Skeletal muscle cell (primary cell): ENCODE data around the gene CLCA2.

ENCODE experiments used
- DNase-seq: peaks from one replicate; pipeline ENCODE4 v3.0.0-alpha.2; 2010; ENCODE audit warnings: low read depth
- H3K4me3 ChIP-seq: 2 replicates; pipeline ENCODE4 v1.5.1; 2011; ENCODE audit warnings: low read depth, mild to moderate bottlenecking, control low read depth, low read length, moderate library complexity

Gene CLCA2, protein sequence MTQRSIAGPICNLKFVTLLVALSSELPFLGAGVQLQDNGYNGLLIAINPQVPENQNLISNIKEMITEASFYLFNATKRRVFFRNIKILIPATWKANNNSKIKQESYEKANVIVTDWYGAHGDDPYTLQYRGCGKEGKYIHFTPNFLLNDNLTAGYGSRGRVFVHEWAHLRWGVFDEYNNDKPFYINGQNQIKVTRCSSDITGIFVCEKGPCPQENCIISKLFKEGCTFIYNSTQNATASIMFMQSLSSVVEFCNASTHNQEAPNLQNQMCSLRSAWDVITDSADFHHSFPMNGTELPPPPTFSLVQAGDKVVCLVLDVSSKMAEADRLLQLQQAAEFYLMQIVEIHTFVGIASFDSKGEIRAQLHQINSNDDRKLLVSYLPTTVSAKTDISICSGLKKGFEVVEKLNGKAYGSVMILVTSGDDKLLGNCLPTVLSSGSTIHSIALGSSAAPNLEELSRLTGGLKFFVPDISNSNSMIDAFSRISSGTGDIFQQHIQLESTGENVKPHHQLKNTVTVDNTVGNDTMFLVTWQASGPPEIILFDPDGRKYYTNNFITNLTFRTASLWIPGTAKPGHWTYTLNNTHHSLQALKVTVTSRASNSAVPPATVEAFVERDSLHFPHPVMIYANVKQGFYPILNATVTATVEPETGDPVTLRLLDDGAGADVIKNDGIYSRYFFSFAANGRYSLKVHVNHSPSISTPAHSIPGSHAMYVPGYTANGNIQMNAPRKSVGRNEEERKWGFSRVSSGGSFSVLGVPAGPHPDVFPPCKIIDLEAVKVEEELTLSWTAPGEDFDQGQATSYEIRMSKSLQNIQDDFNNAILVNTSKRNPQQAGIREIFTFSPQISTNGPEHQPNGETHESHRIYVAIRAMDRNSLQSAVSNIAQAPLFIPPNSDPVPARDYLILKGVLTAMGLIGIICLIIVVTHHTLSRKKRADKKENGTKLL

DNA sequence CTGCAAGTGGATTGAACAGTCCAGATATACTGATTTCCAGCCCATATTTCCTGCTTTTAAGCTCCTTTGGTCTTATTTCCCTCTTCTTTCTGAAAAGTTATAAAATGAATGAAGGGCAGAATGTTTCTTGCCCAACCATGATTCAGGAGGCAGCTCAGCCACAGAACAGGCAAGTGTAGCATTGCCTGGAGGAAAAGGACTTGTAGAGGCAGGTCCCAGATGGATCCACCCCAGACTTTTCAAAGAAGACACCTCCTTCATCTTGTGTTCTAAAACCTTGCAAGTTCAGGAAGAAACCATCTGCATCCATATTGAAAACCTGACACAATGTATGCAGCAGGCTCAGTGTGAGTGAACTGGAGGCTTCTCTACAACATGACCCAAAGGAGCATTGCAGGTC, at the start of gene CLCA2:
TSS of gene CLCA2 (plus strand) at position 299 of the 400 bp plus-strand sequence. CDS start at position 376, 77 bp downstream.
- H3K4me3 ChIP-seq, result no peak within 1 kb of the TSS
- DNase-seq, result no peak

DNA sequence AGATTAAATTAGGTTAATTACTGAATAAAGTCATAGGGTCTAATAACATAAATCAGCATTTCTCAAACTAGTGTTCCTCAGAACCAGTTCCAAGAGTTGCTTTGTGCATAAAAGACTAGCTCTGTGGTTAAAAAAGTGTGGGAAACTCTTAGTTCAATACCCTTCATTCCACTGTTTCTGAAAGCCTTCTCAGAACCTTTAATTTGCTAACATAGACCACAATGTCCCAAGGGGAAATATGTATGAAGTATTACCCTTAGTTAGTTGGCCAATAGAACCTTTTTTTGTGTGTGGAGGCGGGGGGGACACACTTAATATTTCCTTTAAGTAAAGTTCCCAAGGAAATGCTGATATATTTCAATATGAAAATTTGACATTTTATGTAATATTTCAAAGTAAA, 48.3 kb upstream of the CLCA2 start:
- peak; percentile 64 for DNase-seq
- no peak overlapping the region for H3K4me3 ChIP-seq

DNA sequence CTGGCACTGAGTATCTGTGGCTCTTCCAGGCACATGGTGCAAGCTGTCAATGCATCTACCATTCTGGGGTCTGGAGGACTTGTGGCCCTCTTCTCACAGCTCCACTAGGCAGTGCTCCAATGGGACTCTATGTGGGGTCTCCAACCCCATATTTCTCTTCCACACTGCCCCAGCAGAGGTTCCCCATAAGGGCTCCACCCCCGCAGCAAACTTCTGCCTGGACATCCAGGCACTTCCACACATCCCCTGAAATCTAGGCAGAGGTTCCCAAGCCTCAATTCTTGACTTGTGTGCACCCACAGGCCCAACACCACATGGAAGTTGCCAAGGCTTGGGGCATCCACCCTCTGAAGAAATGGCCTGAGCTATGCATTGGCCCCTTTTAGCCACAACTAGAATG, 46.6 kb upstream of the CLCA2 start:
- DNase-seq, result no peak
- H3K4me3 ChIP-seq, result no peak overlapping the region

DNA sequence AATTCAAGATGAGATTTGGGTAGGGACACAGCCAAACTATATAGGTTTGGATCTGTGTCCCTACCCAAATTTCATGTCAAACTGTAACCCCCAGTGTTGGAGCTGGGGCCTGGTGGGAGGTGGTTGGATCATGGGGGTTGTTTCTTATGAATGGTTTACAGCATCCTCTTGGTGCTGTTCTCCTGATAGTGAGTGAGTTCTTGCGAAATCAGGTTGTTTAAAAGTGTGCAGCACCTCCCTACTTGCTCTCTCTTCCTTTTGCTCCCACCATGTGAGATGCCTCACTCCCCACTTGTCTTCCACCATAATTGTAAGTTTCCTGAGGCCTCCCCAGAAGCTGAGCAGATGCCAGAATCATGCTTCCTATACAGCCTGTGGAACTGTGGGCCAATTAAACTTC, 45.2 kb upstream of the CLCA2 start:
- no peak for DNase-seq
- no peak overlapping the region for H3K4me3 ChIP-seq

DNA sequence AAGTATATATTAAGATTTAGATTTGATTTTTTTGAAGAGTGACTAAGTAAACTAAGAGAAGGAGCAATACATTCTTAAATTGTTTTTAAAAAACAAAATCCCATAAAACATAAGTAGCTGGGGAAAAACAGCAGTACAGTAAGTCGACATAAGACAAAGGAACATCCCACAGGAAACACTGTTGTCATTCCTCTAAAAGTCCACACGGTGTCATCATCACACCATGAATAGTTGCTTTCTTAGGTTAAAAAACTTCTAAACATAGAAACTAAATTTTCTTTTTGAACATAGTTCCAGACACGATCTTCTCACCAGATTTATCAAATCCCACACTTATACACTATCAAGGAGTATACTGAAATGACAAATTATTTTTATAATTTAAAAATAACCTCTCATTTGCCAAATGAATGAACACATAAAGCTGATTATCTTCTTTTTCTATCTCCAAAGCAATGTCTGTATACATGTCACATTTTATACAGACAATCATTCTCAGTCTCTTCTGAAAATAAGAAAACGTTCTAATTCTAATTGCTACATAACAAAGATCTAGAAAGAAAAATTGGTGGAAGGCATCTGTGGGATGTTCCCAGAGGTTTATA, 43.6 kb upstream of the CLCA2 start:
- H3K4me3 ChIP-seq, result no peak overlapping the region
- DNase-seq, result peak; percentile 57

DNA sequence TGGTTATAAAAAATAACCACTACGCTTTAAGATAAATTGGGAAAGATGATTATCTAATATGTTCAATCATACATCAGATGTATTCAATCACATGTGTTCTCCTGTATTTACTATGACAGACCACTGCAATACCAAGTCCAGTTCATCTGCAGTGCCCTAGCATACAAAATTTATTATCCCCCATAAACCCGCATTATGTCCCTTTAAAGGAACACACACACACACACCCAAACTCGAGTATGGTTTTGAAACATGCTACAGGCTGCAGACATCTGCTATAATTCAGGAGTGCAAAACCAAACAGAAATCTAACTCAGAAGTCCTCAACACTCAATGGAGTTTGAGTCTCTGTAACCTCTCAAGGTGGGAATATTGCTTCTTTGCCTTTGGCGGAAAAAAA, 42.7 kb upstream of the CLCA2 start:
- DNase-seq, result no peak
- H3K4me3 ChIP-seq, result no peak overlapping the region

DNA sequence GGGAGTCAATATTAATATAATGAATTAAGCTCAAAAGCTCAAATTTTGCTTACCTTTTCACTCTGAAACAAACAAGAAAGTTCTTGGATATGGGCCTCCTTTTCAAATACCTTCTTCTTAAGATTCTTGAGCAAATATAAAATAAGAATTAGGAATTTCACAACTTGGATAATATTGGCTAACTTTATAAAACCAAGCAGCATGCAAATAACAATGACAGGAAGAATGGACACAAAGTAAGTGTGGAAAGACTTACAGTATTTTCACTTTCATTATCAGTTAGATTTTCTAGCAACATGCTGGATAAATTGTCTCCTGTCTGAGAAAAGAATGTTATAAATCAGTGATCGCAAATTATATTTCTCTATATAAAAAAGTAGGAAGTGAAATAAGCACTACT, 41.1 kb upstream of the CLCA2 start:
- DNase-seq, result no peak
- no peak overlapping the region for H3K4me3 ChIP-seq

DNA sequence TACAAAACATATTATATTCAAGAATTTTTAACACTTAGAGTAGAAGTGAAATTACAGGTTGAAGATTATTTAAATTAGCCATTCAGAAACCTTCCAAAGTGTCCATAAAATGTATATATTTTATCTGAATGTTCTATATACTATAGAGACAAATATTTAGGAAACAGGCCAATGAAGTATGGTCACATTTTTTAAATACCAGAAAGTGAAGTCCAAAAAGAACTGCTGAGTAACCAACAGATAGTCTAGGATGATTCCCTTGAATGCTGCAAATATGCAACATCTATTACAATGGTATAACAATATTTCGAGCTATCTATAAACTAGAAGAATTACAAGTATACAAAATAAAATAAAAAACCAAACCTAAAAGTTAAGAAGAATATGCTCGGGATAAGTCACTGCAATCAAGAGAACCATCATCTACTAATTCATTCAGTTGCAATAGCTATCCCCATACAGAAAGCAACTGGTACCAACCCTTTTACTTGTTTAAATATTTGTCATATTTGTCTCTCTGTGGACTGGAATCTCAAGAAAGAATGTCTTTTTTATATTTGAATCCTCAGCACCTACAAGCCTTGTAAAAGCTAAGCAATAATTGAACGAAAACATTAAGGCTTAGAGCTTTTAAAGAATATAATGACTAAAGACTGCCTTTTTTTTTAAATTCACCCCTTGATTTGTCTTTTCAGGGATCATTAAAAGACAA, 35.9 kb upstream of the CLCA2 start:
- no peak for DNase-seq
- no peak overlapping the region for H3K4me3 ChIP-seq

DNA sequence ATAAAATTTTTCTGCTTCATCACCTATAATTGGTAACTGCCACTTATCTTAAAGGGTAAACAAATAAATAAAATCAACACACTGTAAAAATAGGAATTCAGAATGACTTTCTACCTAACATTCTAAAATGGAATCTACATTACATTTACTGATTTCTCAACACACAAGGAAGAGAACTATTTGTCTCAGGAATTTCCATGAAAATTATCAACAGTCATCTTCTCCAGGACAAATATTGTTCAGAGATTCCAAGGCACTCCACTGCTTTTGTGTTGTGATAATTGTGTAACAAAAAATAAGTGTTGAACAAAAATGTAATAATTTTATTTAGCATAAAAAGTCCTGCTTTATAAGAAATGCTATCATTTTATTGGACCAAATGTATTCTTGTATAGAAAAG, 35.2 kb upstream of the CLCA2 start:
- no peak overlapping the region for H3K4me3 ChIP-seq
- no peak for DNase-seq

DNA sequence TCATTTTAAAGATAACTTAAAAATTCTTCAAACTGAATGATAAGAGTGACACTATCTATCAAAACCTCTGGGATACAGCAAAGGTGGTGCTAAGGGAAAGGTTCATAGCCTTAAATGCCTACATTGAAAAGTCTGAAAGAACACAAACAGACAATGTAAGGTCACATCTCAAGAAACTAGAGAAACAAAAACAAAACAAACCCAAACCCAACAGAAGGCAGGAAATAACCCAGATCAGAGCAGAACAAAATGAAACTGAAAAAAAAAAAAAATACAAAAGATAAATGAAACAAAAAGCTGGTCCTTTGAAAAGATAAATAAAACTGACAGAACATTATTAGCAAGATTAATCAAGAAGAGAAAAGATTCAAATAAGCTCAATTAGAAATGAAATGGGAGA, 34.7 kb upstream of the CLCA2 start:
- no peak overlapping the region for H3K4me3 ChIP-seq
- DNase-seq, result no peak

DNA sequence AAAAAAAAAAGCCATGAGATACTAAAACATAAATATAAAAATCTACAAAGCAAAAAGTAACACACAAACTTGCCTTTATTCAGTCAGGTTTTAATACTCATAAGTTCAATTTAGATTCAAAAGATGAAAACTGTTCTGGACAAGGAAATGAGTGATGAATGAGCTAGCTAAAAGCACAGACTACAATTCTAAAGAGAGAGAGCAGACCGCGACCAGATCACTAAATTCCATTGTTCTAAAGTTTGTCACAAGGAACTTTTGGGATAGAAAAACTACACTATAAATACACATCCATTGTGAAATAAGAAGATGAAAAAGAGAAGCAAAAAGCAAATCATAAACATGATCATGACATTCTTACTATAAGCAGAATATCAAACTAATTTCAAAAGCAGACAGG, 29.6 kb upstream of the CLCA2 start:
- H3K4me3 ChIP-seq, result no peak overlapping the region
- no peak for DNase-seq

DNA sequence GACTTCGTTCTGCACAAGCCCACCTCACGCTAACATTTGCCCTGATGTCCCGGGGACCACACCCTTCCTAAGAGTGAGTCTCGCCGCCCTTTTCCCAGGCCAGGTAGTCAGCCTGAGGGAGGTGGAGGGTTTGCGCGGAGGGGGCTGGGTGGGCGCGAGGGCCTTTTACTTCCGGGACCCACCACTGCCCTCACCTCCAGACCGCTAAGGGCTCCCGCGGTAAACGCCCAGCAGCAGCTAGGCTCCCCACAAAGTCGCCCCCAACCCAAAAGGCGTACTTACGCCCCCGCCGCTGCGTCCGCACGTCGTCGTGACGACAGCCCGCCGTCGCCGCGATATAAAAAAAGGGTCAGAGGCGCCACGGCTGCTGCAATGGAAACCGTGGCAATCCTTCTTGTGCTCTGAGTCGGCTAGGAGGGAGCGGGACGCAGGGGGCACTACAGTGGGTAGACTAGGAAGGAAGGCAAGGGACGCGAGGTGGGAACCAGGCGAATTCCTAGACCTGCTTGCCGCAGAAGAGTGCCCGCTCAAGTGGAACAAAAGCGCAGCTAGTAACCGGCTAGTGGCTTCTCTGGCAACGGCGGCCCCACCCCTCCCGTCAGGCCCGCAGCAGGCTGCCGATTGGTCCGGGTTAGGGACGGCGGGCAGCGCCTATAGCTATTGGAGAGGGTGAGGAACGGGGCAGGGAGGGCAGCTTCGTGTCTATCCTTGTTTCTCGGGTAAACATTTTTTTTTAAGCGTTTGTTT, 28.0 kb upstream of the CLCA2 start, which contains the start of gene ODF2L:
TSS of gene ODF2L (minus strand) at position 573 of the 747 bp plus-strand sequence. CDS start 9,296 bp downstream, outside the sequence.
- peak; percentile 56 for DNase-seq
- peak within 1 kb of the TSS; percentile 92 for H3K4me3 ChIP-seq

DNA sequence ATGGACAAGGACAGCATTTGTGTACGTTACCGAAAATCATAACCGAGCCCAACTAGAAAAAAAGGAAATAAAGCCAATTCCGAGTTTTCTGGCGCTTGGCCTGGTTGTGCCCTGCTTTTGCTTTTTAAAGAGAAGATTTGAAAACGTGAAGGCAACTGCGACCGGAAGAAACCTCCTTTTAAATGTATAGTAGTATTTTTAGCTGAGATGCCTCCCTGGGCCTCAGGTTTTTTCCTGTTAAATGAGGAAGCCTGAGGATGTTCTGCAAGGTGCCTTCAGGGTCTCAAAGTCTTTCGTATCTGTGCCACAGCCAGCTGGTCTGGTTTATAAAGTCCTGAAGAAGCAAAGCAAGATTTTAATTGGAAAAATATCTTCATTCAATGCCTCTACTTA, 27.5 kb upstream of the CLCA2 start:
- H3K4me3 ChIP-seq, result peak overlapping the region; percentile 92

DNA sequence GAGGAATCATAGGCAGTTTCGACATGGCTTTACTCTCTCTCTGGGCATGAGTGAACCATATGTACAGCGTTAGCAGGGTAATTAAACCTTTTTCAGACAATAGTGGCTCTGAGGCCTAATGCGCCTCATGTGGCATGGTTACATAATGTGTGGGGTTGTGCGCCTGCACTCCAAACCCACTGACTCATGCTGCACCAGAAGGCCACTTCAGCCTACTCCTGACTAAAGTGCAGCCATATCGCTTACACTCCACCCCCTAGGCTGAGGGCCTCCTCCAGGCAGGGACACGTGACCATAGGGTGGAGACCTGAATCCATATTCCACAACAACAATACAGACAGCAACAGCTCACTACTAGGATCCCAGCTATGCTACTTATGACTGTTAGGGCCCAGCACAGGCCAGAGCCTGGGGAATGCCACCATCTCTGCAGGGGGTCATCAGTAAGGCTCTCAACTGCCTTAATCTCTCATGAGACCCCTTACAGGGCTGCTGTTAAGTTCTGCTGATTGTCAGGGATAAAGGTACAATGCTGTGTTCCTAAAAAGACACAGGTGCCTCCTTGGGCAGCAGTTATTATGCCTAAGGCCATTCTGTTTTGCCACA, 14.5 kb upstream of the CLCA2 start:
- DNase-seq, result no peak
- no peak overlapping the region for H3K4me3 ChIP-seq

More for the DNA sequence above, 27.5 kb upstream of the CLCA2 start:
- no peak for DNase-seq

DNA sequence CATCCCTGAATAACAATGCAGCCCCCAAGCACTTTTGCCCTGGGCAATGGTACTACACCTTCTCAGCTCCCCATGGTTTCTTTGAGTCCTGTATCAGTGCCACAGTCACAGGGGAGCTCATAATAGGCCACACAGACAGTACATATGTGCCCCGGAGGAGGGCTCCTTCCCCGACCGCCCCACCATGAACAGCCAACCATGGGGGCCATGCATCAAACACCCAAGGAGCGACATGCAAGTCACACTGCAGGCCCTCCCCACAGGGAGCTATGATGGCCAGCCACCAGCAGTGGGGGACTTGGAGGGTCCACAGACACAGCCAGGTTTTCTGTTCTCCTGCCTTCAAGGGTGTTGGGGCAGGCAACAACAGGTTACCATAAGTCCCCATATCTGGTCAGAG, 13.1 kb upstream of the CLCA2 start:
- DNase-seq, result no peak
- H3K4me3 ChIP-seq, result no peak overlapping the region

DNA sequence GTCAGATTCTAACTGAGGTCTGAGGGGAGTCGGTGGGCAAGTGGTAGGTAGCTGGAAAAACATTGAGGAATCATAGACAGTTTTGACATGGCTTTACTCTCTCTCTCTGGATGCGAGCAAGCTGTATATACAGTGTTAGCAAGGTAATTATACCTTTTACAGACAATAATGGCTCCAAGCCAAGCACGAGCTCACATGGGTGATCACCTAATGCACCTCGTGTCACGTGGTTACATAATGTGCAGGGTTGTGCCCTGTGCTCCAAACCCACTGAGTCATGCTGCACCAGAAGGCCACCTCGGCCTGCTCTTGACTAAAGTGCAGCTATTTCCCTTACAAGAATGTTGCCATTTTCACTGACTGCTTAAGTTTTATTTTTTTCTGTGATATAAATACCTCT, 7.6 kb upstream of the CLCA2 start:
- DNase-seq, result no peak
- no peak overlapping the region for H3K4me3 ChIP-seq

DNA sequence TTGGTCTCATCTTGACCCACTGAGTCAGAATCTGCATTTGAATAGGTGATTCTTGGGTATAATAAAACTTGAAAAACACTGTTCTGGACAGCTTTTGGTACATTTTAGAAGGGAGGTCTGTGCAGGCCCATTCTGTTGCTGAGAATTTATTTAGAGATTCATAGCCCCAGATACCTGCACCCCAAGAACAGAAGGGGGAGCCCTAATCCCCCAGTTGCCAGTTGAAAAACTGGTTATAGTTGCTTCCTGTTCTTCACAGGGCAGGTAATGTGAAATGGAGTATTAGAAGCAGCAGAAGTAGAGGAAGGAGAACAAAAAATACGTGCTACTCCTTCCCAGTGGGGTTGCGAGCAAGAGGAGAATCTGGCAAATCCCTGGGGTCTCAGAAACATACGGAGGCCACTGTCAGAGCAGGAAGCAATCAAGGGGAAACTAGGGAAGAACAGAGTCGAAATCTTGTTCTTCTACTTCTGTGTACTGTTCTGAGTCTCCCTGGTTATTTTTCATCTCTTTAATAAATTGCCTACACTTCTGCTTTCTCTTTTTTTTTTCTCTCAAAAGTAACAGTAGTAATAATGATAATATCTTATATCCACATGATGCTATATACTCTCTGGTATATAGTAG, 4.6 kb upstream of the CLCA2 start:
- DNase-seq, result no peak

More for the DNA sequence above, 4.6 kb upstream of the CLCA2 start:
- H3K4me3 ChIP-seq, result no peak overlapping the region
